Ovary (tissue), 10 donors: ENCODE measurements around the gene ERFL. TPM values are rescaled to one million over a fixed set of nuclear protein-coding genes. Genes with fewer than 3 reads are reported as not detected.
A peak's percentile ranks its signal among the peaks of the same experiment; 100 is the strongest.

Experiments used
- DNase-seq, 5 donors: peaks; one replicate each; pipeline ENCODE4 v3.0.0-alpha.2; 2019 to 2020
- H3K27ac ChIP-seq, 2 donors: fragments of 200-600 bp; one replicate each; pipeline versions ENCODE4 v1.5.1 to v1.8.0; 2019 to 2022
- H3K27me3 ChIP-seq: fragments of 200-600 bp; one replicate; pipeline ENCODE4 v1.8.0; 2022
- H3K36me3 ChIP-seq: fragments of 200-600 bp; sonication (generic); one replicate; pipeline ENCODE4 v1.5.1; 2019
- H3K4me1 ChIP-seq: one replicate; pipeline ENCODE4 v1.8.1; 2013; ENCODE audit warnings: mild to moderate bottlenecking, moderate library complexity; ENCODE audit not compliant: insufficient read depth
- H3K4me3 ChIP-seq: fragments of 200-600 bp; sonication (generic); one replicate; pipeline ENCODE4 v1.5.1; 2017
- H3K9me3 ChIP-seq, 2 donors: fragments of 200-600 bp in 1 of 2; sonication (generic) in 1 of 2; one replicate each; pipeline versions ENCODE4 v1.5.1 to v1.8.1; 2013 to 2019; ENCODE audit warnings: mild to moderate bottlenecking in 1 of 2, moderate library complexity in 1 of 2
- EP300 ChIP-seq: sonication (generic); formaldehyde crosslinking; IDR thresholded peaks from one replicate; pipeline ENCODE4 v1.6.1; 2017; ENCODE audit warnings: antibody characterized with exemption
- POLR2A ChIP-seq: fragments of 450-650 bp; IDR thresholded peaks from one replicate; pipeline ENCODE4 v1.6.1; 2017; ENCODE audit warnings: antibody characterized with exemption, mild to moderate bottlenecking, moderate library complexity
- WGBS, 3 donors: extraction: QIAGEN DNeasy Blood & Tissue Kit in 1 of 3; methylation state at CpG; one replicate each; pipeline versions ENCODE4 v1.1.5 to v1.1.7; 2013 to 2017; 5-methylcytosine and 5-hydroxymethylcytosine counted together
- intact Hi-C, 4 donors: fragments of 100-400 bp; cut with DNase I; formaldehyde crosslinking; loops; one replicate each; pipeline versions ENCODE4 v1.11.0 to v1.15.1; 2022 to 2023
- long read RNA-seq, 3 donors: library from polyadenylated mRNA in 2 of 3; unstranded in 2 of 3; transcript quantifications; one replicate each; pipeline ENCODE4 v2.0.0 and lab custom pipeline, GENCODE V29; 2021 to 2026
- polyA plus RNA-seq, 2 donors: library from polyadenylated mRNA; stranded (reverse); fragments of 200-250 nt in 1 of 2; fragments of 350-450 nt in 1 of 2; fragmentation: Illumina TruSeq in 1 of 2; extraction: RNeasy Lipid Tissue Mini Kit (QIAGEN cat#74804) in 1 of 2; gene quantifications; one replicate each; pipeline ENCODE4 v1.2.3, GENCODE V29; 2013 to 2014
- total RNA-seq, 7 donors: library from RNA; depleted of rRNA in 2 of 7; stranded (reverse); fragments of >200 nt in 2 of 7; fragmentation: NEBNext Ultra II Directional in 3 of 7; extraction: Animal tissue kit (Norgen Biotek cat#: 25700) in 3 of 7; gene quantifications; one replicate each; pipeline versions ENCODE4 v1.1.0 to v1.2.4, GENCODE V29; 2016 to 2023
- TF ChIP-seq, protein P1 (sequence below), 3 donors: fragments of 450-650 bp in 2 of 3; fragments of 200-600 bp in 1 of 3; IDR thresholded peaks; one replicate each; pipeline versions ENCODE4 v1.5.1 to v1.8.0; 2016 to 2022; ENCODE audit warnings: antibody characterized with exemption in 3 of 3, mild to moderate bottlenecking in 1 of 3
- donor health status: DM: no; HTN: no; CAD: no; lungs with moderate emphysema.
- donor health status: DM: no; HTN: no; CAD: no.
- donor health status: Bipolar disorder and iron deficiency.
- donor health status: DM: yes; HTN: yes; CAD: no.
- donor health status: DM: no; HTN: no; CAD: no.
- donor health status: DM: yes; HTN: yes; CAD: no.

ERFL gene
- 1 to 10 TPM in 1 of 7 donors, under 1 TPM in 6; 0.11 to 1.3 (median 0.50) TPM for total RNA-seq
- under 1 TPM in 1 of 2 donors, not detected in 1; 0.24 TPM for polyA plus RNA-seq
- long read RNA-seq, donor 1 = 0 reads
- long read RNA-seq, donor 2 = 0 reads
- long read RNA-seq, donor 3 = 0 reads

DNA sequence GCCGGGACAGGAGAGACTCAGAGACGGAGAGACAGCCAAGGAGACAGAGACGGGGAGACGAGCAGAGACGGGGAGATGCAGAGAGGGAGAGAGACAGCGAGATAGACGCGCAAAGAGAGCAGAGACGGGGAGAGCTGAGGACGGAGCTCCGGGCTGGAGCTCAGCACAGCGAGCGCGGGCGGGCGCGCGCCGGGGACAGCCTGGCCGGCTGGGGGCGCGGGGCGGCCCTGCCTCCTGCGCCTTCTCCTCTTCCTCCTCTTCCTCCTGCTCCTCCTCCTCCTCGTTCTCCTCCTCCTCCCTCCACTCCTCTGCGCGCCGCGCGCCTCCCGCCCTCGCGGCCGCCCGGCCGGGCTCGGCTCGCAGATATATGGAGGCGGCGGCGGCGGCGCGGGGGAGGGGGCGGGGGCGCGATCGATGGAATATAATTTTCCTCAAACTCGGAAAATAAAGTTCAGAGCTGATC lies at the start of gene ERFL:
TSS of gene ERFL (minus strand) at position 229 of the 463 bp plus-strand sequence. CDS start 15,530 bp downstream, outside the sequence.
- H3K36me3 ChIP-seq = no peaks in the 10 kb centered on the region
- TF ChIP-seq POLR2A (no peak), EP300 (no peak)
- TF ChIP-seq, protein P1, sequence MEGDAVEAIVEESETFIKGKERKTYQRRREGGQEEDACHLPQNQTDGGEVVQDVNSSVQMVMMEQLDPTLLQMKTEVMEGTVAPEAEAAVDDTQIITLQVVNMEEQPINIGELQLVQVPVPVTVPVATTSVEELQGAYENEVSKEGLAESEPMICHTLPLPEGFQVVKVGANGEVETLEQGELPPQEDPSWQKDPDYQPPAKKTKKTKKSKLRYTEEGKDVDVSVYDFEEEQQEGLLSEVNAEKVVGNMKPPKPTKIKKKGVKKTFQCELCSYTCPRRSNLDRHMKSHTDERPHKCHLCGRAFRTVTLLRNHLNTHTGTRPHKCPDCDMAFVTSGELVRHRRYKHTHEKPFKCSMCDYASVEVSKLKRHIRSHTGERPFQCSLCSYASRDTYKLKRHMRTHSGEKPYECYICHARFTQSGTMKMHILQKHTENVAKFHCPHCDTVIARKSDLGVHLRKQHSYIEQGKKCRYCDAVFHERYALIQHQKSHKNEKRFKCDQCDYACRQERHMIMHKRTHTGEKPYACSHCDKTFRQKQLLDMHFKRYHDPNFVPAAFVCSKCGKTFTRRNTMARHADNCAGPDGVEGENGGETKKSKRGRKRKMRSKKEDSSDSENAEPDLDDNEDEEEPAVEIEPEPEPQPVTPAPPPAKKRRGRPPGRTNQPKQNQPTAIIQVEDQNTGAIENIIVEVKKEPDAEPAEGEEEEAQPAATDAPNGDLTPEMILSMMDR (IDR thresholded peaks at IDR 0.05) = no peak
- no peaks in the 10 kb centered on the region for H3K27me3 ChIP-seq
- H3K27ac ChIP-seq = no peak within 1 kb of the TSS
- no peaks in the 10 kb centered on the region for H3K9me3 ChIP-seq
- WGBS, 3 donors = 0 to 1% (median 1%) methylated on average over 49 of the region's 49 CpGs
- H3K4me1 ChIP-seq = peaks cover 5% of the 10 kb centered on the region
- intact Hi-C loops = no loop called here
- H3K4me3 ChIP-seq = peak within 1 kb of the TSS; percentile 17
- no peak for DNase-seq

DNA sequence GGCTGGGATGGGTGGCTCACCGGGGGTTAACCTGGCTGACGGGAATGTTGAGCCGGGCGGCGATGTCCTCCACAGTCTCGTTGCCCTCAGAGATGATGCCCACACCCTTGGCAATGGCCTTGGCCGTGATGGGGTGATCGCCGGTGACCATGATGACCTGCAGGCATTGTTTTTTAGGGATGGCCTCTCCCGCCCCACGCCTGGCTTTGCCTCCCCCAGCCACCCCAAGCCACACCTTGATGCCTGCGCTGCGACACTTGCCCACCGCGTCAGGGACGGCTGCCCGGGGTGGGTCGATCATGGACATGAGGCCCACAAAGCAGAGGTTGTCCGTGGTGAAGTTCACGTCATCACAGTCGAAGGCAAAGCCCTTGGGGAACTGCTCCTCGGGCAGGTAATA lies 49.7 kb upstream of the ERFL start:
- no peak for DNase-seq
- no peak for TF ChIP-seq POLR2A
- TF ChIP-seq EP300 = no peak
- TF ChIP-seq, protein P1 (IDR thresholded peaks at IDR 0.05) = no peak
- no peak overlapping the region for H3K4me3 ChIP-seq
- no peaks in the 10 kb centered on the region for H3K9me3 ChIP-seq
- no peak overlapping the region for H3K27ac ChIP-seq
- no peaks in the 10 kb centered on the region for H3K36me3 ChIP-seq
- H3K27me3 ChIP-seq = no peaks in the 10 kb centered on the region
- no peaks in the 10 kb centered on the region for H3K4me1 ChIP-seq
- intact Hi-C loops = no loop called here
- 73 to 81% (median 77%) methylated on average over 22 of the region's 22 CpGs for WGBS, 3 donors

DNA sequence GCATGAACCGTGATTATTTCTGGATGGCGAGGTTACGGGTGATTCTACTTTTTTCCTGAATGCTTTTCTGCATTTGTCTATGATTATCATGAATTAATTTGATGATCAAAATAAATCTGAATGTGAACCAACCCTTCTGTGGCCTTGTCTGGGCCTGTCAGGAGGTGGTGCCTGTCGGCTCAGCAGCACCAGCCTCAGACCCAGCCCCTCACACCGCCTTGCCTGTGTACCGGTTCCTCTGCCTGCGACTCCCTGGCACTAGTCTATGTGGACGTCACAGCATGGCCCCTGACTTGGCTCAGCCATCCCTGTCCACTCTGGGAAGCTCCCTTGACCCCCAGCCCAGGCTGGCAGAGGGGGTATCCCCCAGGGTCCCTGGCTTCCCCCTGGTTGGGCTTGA lies 46.4 kb upstream of the ERFL start:
- H3K27ac ChIP-seq = no peak overlapping the region
- H3K27me3 ChIP-seq = no peaks in the 10 kb centered on the region
- no peaks in the 10 kb centered on the region for H3K4me1 ChIP-seq
- intact Hi-C loops = no loop called here
- TF ChIP-seq POLR2A = no peak
- TF ChIP-seq, protein P1 (IDR thresholded peaks at IDR 0.05) = no peak
- no peak for TF ChIP-seq EP300
- DNase-seq = no peak
- H3K9me3 ChIP-seq = no peaks in the 10 kb centered on the region
- WGBS, 3 donors = 53 to 70% (median 61%) methylated on average over 8 of the region's 8 CpGs
- H3K4me3 ChIP-seq = no peak overlapping the region
- H3K36me3 ChIP-seq = no peaks in the 10 kb centered on the region

DNA sequence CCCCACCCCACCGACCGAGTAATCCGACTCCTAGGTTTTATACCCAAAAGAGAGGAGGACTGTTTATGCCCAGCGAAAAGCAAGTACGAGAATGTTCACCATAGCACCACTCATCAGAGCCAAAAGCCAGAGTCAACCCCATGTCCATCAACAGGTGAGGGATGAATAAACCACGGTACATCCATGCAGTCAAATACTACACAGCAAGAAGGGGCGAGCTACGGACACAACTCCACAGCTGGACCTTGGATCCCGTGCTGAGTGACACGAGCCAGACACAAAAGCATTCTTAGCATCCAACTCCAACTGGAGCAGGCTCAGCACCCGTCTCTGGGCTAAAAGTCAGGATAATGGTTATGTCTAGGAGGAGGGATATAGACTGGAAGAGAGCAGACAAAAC lies 43.1 kb upstream of the ERFL start:
- H3K9me3 ChIP-seq = no peaks in the 10 kb centered on the region
- H3K4me3 ChIP-seq = no peak overlapping the region
- H3K4me1 ChIP-seq = no peaks in the 10 kb centered on the region
- WGBS, 3 donors = 76 to 82% (median 78%) methylated on average over 11 of the region's 11 CpGs
- intact Hi-C loops = no loop called here
- no peak overlapping the region for H3K27ac ChIP-seq
- no peak for DNase-seq
- no peaks in the 10 kb centered on the region for H3K27me3 ChIP-seq
- H3K36me3 ChIP-seq = no peaks in the 10 kb centered on the region
- TF ChIP-seq POLR2A = no peak
- TF ChIP-seq, protein P1 (IDR thresholded peaks at IDR 0.05) = no peak
- TF ChIP-seq EP300 = no peak
